SH-SY5Y (cell line): Measurements from ENCODE around the gene TIAL1.

Source experiments
- GATA2 ChIP-seq: IDR thresholded peaks from 2 replicates; pipeline ENCODE4 v1.6.1; 2011; ENCODE audit warnings: mild to moderate bottlenecking, low read depth, low read length
- GATA3 ChIP-seq: IDR thresholded peaks from 2 replicates; pipeline ENCODE4 v1.6.1; 2011; ENCODE audit warnings: low read depth, mild to moderate bottlenecking, low read length, moderate library complexity

GRCh38 chr10:119625570-119626280 lies 29.0 kb upstream of the TIAL1 start:
- TF ChIP-seq GATA3 = no peak
- TF ChIP-seq GATA2 = no peak
